Upper lobe of left lung (tissue), 4 donors: Measurements from ENCODE around the gene DPP10.

Experiments used
- CTCF ChIP-seq, 6 experiments: fragments of 450-650 bp in 4 of 6; fragments of 200-600 bp in 2 of 6; sonication (generic) in 2 of 6; IDR thresholded peaks; one replicate each; pipeline ENCODE4 v1.5.1; 2016 to 2019; ENCODE audit warnings: antibody characterized with exemption in 6 of 6
- EP300 ChIP-seq, 4 donors: sonication (generic); formaldehyde crosslinking; IDR thresholded peaks; one replicate each; pipeline ENCODE4 v1.5.1; 2017; ENCODE audit warnings: antibody characterized with exemption in 4 of 4, control low read depth in 2 of 4
- POLR2A ChIP-seq, 4 donors: fragments of 450-650 bp; IDR thresholded peaks; one replicate each; pipeline ENCODE4 v1.5.1; 2016 to 2017; ENCODE audit warnings: antibody characterized with exemption in 4 of 4, mild to moderate bottlenecking in 2 of 4
- POLR2AphosphoS5 ChIP-seq, 2 donors: sonication (generic); formaldehyde crosslinking; IDR thresholded peaks; one replicate each; pipeline ENCODE4 v1.5.1; 2017; ENCODE audit warnings: antibody characterized with exemption in 2 of 2

GRCh38 chr2:115733190-115733775, 1290.8 kb downstream of the DPP10 start:
- no peak for TF ChIP-seq POLR2AphosphoS5 (IDR thresholded peaks at IDR 0.05)
- TF ChIP-seq EP300 (IDR thresholded peaks at IDR 0.05) = no peak
- TF ChIP-seq POLR2A (IDR thresholded peaks at IDR 0.05) = no peak
- no peak for TF ChIP-seq CTCF (IDR thresholded peaks at IDR 0.05)
